HEK293 (cell line): ENCODE measurements around the gene MCU.

Experiments used
- GFI1B ChIP-seq: fragments of 450-650 bp; formaldehyde crosslinking; IDR thresholded peaks from 2 replicates; pipeline ENCODE4 v1.5.1; 2016; ENCODE audit warnings: missing biosample characterization, missing genetic modification characterization
- KLF1 ChIP-seq: fragments of 450-650 bp; formaldehyde crosslinking; IDR thresholded peaks from 2 replicates; pipeline ENCODE4 v1.5.1; 2016; ENCODE audit warnings: missing biosample characterization, missing genetic modification characterization
- PRDM10 ChIP-seq: fragments of 450-650 bp; formaldehyde crosslinking; IDR thresholded peaks from 2 replicates; pipeline ENCODE4 v1.5.1; 2016; ENCODE audit warnings: missing biosample characterization, missing genetic modification characterization
- SP3 ChIP-seq: fragments of 450-650 bp; formaldehyde crosslinking; IDR thresholded peaks from 2 replicates; pipeline ENCODE4 v1.5.1; 2016; ENCODE audit warnings: missing biosample characterization, missing genetic modification characterization
- SP7 ChIP-seq: fragments of 450-650 bp; formaldehyde crosslinking; IDR thresholded peaks from 2 replicates; pipeline ENCODE4 v1.5.1; 2016; ENCODE audit warnings: missing biosample characterization, missing genetic modification characterization
- ZBTB17 ChIP-seq: fragments of 450-650 bp; formaldehyde crosslinking; IDR thresholded peaks from 2 replicates; pipeline ENCODE4 v1.5.1; 2016; ENCODE audit warnings: missing biosample characterization, missing genetic modification characterization
- ZBTB20 ChIP-seq: fragments of 450-650 bp; formaldehyde crosslinking; IDR thresholded peaks from 2 replicates; pipeline ENCODE4 v1.5.1; 2016; ENCODE audit warnings: missing biosample characterization, missing genetic modification characterization
- ZBTB26 ChIP-seq: fragments of 450-650 bp; formaldehyde crosslinking; optimal IDR thresholded peaks from 2 replicates; pipeline ENCODE3; 2016; ENCODE audit warnings: missing biosample characterization, mild to moderate bottlenecking, missing genetic modification characterization
- ZNF112 ChIP-seq: fragments of 450-650 bp; formaldehyde crosslinking; IDR thresholded peaks from 2 replicates; pipeline ENCODE4 v1.5.0; 2017; ENCODE audit warnings: missing biosample characterization, missing genetic modification characterization
- ZNF202 ChIP-seq: fragments of 450-650 bp; formaldehyde crosslinking; IDR thresholded peaks from 2 replicates; pipeline ENCODE4 v1.5.1; 2016; ENCODE audit warnings: missing biosample characterization, missing genetic modification characterization, borderline replicate concordance
- ZNF211 ChIP-seq: fragments of 450-650 bp; formaldehyde crosslinking; IDR thresholded peaks from 2 replicates; pipeline ENCODE4 v1.5.1; 2016; ENCODE audit warnings: low read depth, missing biosample characterization, missing genetic modification characterization
- ZNF335 ChIP-seq: fragments of 450-650 bp; formaldehyde crosslinking; conservative IDR thresholded peaks from 2 replicates; pipeline ENCODE4 v1.5.1; 2016; ENCODE audit warnings: missing biosample characterization, missing genetic modification characterization
- ZNF341 ChIP-seq: fragments of 450-650 bp; formaldehyde crosslinking; IDR thresholded peaks from 2 replicates; pipeline ENCODE4; 2016; ENCODE audit warnings: low read depth, missing biosample characterization, missing genetic modification characterization
- ZNF366 ChIP-seq: fragments of 450-650 bp; formaldehyde crosslinking; conservative IDR thresholded peaks from 2 replicates; pipeline ENCODE4 v1.5.1; 2016; ENCODE audit warnings: missing biosample characterization, missing genetic modification characterization
- ZNF473 ChIP-seq: fragments of 450-650 bp; formaldehyde crosslinking; IDR thresholded peaks from 2 replicates; pipeline ENCODE4 v1.5.1; 2017; ENCODE audit warnings: missing biosample characterization, missing genetic modification characterization
- ZNF843 ChIP-seq: fragments of 450-650 bp; formaldehyde crosslinking; IDR thresholded peaks from 2 replicates; pipeline ENCODE4 v1.5.1; 2016; ENCODE audit warnings: missing biosample characterization, missing genetic modification characterization
- TF ChIP-seq, protein P1 (sequence below): fragments of 450-650 bp; formaldehyde crosslinking; IDR thresholded peaks from 2 replicates; pipeline ENCODE4 v1.5.1; 2017; ENCODE audit warnings: missing biosample characterization, missing genetic modification characterization
- TF ChIP-seq, protein P2 (sequence below): fragments of 450-650 bp; formaldehyde crosslinking; IDR thresholded peaks from 2 replicates; pipeline ENCODE4 v1.5.1; 2016; ENCODE audit warnings: missing biosample characterization, missing genetic modification characterization
- TF ChIP-seq, protein P3 (sequence below): fragments of 450-650 bp; formaldehyde crosslinking; IDR thresholded peaks from 2 replicates; pipeline ENCODE4 v1.5.1; 2016; ENCODE audit warnings: missing biosample characterization, missing genetic modification characterization
- TF ChIP-seq, protein P4 (sequence below): fragments of 450-650 bp; formaldehyde crosslinking; IDR thresholded peaks from 2 replicates; pipeline ENCODE4 v1.5.1; 2016; ENCODE audit warnings: missing biosample characterization, missing genetic modification characterization, borderline replicate concordance

MCU gene

DNA sequence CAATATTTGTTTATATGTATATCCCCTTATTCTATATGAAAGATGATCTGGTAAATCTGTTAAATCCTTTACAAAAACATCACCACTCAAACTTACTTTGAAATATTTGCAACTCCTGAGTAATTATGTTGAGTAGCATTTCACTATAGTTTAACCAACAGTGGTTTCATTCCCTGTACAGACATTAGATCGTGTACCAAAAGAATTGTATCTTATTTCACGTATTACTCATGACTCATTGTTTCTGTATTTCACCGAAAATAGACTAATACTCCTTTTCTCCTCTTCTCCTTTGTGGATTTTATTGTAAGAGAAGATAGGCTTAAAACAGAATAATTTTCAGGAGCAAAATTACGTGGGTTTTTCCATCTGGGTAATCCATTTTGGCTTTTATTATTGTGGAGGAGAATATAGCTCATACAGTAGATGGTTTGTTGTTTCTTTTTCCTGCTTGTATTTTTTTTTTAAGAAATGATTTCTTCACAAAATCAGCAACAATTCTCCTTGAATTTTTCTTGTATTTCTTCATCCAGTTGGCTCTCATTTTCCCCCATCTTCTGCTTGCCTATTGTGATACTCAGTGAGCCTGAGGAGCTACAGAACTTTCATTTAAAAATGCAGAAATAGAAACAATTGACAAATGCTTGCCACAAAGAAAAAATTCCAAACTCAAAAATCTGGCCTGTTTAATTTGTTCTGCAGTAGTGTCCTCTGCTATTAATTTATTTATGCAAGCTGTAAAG lies 111.0 kb downstream of the MCU start (continued):
- TF ChIP-seq, protein P1, sequence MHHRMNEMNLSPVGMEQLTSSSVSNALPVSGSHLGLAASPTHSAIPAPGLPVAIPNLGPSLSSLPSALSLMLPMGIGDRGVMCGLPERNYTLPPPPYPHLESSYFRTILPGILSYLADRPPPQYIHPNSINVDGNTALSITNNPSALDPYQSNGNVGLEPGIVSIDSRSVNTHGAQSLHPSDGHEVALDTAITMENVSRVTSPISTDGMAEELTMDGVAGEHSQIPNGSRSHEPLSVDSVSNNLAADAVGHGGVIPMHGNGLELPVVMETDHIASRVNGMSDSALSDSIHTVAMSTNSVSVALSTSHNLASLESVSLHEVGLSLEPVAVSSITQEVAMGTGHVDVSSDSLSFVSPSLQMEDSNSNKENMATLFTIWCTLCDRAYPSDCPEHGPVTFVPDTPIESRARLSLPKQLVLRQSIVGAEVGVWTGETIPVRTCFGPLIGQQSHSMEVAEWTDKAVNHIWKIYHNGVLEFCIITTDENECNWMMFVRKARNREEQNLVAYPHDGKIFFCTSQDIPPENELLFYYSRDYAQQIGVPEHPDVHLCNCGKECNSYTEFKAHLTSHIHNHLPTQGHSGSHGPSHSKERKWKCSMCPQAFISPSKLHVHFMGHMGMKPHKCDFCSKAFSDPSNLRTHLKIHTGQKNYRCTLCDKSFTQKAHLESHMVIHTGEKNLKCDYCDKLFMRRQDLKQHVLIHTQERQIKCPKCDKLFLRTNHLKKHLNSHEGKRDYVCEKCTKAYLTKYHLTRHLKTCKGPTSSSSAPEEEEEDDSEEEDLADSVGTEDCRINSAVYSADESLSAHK (tag by site-specific recombination), result peak; percentile 38; the same call in 1 of the 2 replicates
- TF ChIP-seq SP7 (tag by site-specific recombination), result peak; percentile 50
- no peak for TF ChIP-seq ZNF473 (tag by site-specific recombination)
- TF ChIP-seq ZNF366 (tag by site-specific recombination), result peak; percentile 82
- TF ChIP-seq, protein P2, sequence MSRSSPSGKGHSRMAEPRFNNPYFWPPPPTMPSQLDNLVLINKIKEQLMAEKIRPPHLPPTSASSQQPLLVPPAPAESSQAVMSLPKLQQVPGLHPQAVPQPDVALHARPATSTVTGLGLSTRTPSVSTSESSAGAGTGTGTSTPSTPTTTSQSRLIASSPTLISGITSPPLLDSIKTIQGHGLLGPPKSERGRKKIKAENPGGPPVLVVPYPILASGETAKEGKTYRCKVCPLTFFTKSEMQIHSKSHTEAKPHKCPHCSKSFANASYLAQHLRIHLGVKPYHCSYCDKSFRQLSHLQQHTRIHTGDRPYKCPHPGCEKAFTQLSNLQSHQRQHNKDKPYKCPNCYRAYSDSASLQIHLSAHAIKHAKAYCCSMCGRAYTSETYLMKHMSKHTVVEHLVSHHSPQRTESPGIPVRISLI (tag by site-specific recombination), result no peak
- TF ChIP-seq, protein P3, sequence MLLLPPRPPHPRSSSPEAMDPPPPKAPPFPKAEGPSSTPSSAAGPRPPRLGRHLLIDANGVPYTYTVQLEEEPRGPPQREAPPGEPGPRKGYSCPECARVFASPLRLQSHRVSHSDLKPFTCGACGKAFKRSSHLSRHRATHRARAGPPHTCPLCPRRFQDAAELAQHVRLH (tag by site-specific recombination), result no peak
- no peak for TF ChIP-seq SP3 (tag by site-specific recombination)
- TF ChIP-seq GFI1B (tag by site-specific recombination), result peak; percentile 83
- peak; percentile 31; the same call in 1 of the 2 replicates for TF ChIP-seq PRDM10
- no peak for TF ChIP-seq ZBTB20 (tag by site-specific recombination)
- no peak for TF ChIP-seq ZBTB26 (tag by site-specific recombination)
- peak; percentile 72; the same call in 1 of the 2 replicates for TF ChIP-seq ZNF843 (tag by site-specific recombination)
- TF ChIP-seq ZNF335 (tag by site-specific recombination), result no peak
- TF ChIP-seq ZNF211 (tag by site-specific recombination), result no peak
- peak; percentile 85 for TF ChIP-seq ZBTB17 (tag by site-specific recombination)
- TF ChIP-seq ZNF202 (tag by site-specific recombination), result no peak
- TF ChIP-seq ZNF112 (tag by site-specific recombination), result no peak
- TF ChIP-seq ZNF341 (tag by site-specific recombination), result no peak
- no peak for TF ChIP-seq KLF1 (tag by site-specific recombination)
- TF ChIP-seq, protein P4, sequence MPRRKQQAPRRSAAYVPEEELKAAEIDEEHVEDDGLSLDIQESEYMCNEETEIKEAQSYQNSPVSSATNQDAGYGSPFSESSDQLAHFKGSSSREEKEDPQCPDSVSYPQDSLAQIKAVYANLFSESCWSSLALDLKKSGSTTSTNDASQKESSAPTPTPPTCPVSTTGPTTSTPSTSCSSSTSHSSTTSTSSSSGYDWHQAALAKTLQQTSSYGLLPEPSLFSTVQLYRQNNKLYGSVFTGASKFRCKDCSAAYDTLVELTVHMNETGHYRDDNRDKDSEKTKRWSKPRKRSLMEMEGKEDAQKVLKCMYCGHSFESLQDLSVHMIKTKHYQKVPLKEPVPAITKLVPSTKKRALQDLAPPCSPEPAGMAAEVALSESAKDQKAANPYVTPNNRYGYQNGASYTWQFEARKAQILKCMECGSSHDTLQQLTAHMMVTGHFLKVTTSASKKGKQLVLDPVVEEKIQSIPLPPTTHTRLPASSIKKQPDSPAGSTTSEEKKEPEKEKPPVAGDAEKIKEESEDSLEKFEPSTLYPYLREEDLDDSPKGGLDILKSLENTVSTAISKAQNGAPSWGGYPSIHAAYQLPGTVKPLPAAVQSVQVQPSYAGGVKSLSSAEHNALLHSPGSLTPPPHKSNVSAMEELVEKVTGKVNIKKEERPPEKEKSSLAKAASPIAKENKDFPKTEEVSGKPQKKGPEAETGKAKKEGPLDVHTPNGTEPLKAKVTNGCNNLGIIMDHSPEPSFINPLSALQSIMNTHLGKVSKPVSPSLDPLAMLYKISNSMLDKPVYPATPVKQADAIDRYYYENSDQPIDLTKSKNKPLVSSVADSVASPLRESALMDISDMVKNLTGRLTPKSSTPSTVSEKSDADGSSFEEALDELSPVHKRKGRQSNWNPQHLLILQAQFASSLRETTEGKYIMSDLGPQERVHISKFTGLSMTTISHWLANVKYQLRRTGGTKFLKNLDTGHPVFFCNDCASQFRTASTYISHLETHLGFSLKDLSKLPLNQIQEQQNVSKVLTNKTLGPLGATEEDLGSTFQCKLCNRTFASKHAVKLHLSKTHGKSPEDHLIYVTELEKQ (tag by site-specific recombination), result no peak
- TF ChIP-seq, all 188 proteins: peak for 19
